GM13976 (cell line): ENCODE data around the gene TM4SF20.
A peak's percentile ranks its signal among the peaks of the same experiment; 100 is the strongest.

Source experiments
- DNase-seq: peaks from one replicate; pipeline ENCODE4 v3.0.0; 2012; ENCODE audit warnings: low spot score
- in situ Hi-C: fragments of 300-500 bp; cut with MboI; formaldehyde crosslinking; loops from one replicate; pipeline ENCODE4 v1.12.0; 2022; ENCODE audit warnings: low sequenced_read_pairs, mixed read lengths, inconsistent platforms; ENCODE audit not compliant: unreplicated experiment
- TF ChIP-seq, protein P1 (sequence below): IDR thresholded peaks from 2 replicates; pipeline ENCODE4 v1.5.1; 2012; ENCODE audit warnings: borderline replicate concordance, mild to moderate bottlenecking; ENCODE audit not compliant: insufficient read depth; ENCODE audit errors: extremely low read depth, missing control alignments, control extremely low read depth

Gene TM4SF20

DNA sequence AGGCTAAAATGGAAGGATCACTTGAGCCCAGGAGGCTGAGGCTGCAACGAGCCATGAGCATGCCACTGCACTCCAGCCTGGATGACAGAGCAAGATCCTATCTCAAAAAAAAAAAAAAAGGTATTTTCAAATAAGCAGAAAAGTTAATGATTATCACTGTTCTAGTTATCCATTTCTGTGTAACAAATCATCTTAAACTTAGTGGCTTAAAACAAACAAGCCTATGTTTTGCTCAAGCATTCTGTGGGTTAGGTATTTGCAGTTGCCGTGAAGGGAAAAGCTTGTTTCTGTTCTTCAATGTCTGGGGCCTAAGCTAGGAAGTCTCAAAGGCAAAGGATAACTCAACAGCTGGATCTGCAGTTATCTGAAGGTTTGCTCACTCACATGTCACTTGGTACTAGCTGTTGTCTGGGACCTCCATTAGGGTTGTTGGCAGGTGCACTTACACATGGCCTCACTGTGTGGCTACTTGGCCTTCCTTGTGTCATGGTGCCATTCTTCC, 40.0 kb downstream of the TM4SF20 start:
- in situ Hi-C loops, result no loop called here
- DNase-seq, result no peak

DNA sequence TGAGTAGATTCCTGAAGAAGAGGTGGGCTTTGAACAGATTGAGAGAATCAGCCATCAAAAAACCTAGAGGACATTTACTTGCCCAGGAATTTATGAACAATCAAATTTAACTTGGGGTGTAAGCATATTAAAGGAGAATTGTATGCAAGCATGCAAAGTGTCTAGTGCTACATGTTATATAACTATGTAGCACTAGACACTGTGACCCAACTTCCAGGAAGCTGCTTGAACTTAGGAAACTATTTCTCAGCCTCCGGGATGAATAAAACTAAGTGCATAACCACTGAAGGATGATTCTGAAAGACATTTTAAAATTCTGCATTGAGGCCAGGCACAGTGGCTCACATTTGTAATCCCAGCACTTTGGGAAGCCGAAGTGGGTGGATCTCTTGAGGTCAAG, 41.7 kb downstream of the TM4SF20 start:
- TF ChIP-seq, protein P1, sequence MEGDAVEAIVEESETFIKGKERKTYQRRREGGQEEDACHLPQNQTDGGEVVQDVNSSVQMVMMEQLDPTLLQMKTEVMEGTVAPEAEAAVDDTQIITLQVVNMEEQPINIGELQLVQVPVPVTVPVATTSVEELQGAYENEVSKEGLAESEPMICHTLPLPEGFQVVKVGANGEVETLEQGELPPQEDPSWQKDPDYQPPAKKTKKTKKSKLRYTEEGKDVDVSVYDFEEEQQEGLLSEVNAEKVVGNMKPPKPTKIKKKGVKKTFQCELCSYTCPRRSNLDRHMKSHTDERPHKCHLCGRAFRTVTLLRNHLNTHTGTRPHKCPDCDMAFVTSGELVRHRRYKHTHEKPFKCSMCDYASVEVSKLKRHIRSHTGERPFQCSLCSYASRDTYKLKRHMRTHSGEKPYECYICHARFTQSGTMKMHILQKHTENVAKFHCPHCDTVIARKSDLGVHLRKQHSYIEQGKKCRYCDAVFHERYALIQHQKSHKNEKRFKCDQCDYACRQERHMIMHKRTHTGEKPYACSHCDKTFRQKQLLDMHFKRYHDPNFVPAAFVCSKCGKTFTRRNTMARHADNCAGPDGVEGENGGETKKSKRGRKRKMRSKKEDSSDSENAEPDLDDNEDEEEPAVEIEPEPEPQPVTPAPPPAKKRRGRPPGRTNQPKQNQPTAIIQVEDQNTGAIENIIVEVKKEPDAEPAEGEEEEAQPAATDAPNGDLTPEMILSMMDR, result no peak
- in situ Hi-C loops, result no loop called here
- DNase-seq, result no peak

More for the DNA sequence above, 40.0 kb downstream of the TM4SF20 start:
- TF ChIP-seq, protein P1, result no peak

DNA sequence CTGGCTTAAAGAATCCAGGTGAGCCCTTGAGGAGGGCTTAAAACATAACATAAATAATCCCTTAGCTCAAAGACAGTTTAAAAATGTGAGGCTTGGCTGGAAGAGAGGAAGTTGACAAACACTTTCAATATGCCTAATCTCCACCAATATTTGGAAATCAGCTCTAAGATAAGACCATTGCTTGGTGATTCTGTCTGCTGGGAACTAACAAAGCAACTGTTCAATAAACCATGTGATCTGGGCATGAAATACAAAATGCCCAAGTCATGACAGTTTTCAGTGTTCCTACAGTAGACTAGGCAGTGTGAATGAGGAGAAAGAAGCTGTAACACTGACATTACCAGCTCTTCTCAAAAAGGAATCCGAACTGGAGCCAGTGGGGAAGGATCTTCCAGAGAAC, 43.4 kb downstream of the TM4SF20 start:
- in situ Hi-C loops, result no loop called here
- no peak for DNase-seq
- TF ChIP-seq, protein P1, result no peak

DNA sequence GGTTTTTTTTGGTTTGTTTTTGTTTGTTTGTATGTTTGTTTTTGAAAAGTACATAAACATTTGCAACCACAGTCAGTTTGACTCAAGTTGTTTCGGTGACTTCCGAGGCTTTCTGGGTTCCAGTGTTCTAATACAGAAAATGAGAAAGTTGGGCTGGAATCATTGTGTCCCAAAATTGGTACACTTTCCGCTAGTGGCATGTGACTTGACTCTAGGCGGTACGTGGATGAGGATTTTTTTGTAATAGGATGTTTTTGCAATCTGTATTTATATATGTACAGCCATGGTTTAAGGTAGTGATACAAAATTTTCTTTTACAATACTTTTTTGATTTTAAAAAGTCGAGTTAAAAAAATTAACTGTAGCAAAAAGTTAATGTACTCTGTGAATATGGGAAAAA, 52.3 kb downstream of the TM4SF20 start:
- TF ChIP-seq, protein P1, result no peak

DNA sequence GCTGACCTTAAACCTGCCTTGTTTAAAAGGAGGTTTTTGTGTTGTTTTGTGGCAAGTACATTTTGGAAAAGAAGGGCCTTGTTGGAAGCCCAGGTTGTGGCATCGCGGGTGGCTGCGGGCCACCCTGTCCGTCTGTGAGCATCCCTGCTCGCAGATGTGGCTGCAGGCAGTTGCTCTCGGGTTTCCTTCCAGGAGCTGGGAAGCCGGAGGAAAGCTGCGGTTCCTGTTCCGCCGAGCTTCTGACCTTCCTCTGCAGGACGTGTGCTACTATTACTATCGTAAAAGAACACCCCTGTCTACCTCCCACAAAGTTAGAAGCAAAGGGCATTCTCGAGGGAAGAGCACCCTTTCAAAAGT, 53.3 kb downstream of the TM4SF20 start:
- TF ChIP-seq, protein P1, result no peak
- in situ Hi-C loops, result no loop called here
- peak; percentile 25 for DNase-seq

More for the DNA sequence above, 52.3 kb downstream of the TM4SF20 start:
- DNase-seq, result no peak
- in situ Hi-C loops, result no loop called here

DNA sequence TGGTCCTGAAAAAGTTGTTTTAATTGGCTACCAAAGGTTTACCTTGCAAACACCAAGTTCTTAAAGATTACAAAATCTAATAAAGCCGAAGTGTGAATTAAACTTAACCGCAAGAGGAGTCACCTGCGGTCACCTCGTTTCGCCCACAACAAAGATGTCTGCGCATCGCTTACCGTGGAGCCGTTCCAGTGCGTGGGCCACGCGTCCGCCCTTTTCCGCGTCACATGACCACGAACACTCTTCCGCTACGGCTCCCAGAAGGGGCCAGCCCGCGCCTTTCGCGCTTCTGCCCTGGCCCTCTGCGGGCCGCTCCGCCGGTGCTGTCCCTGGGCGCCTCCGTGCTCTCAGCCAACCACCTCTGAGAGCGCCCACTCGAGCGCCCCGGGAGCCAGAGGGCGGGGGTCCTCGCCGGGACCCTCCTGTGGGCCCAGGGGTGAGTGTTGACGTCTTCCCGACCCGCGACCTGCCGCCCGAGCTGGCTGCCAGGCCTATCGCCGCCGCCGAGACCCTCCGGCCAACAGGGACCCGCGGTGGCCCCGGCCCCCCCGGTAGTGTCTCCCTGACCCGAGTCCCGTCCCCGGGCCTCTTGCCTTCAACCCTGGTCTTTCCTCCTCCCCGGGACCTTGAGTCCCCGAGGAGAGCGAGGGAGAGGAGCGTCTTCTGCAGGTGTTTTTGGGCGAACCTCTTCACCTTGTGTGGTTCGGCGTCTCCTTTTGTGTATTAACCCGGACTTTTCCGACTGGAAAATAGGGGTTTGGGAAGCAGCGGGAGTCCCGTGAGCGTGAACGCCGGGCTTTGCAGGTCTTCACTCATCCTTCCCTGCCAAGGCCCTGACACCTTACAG, 53.9 kb downstream of the TM4SF20 start, which contains the start of gene MFF:
TSS of gene MFF (plus strand) at position 257 of the 844 bp plus-strand sequence. CDS start 5,415 bp downstream, outside the sequence.
- in situ Hi-C loops, result no loop called here
- DNase-seq, result peak; percentile 95
- TF ChIP-seq, protein P1, result peak; percentile 50

DNA sequence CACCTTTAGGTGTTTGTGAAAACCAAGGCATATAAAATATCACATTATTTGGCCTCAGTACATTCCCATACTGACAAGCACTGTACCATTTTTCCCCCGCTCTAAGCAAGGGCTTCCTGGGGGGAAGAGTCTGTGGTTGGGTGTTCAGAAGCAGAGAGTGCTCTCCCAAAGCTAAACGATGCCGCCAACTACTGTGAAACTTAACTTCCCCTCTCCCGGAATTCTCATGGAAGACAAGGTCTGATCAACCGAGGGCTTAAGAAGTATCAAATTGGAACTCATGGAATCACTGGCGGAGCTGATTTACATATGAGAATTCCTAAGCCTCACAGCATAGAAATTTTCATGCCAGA, 54.5 kb downstream of the TM4SF20 start:
- in situ Hi-C loops, result no loop called here
- TF ChIP-seq, protein P1, result no peak
- peak; percentile 47 for DNase-seq
